HepG2 (cell line): ENCODE results near the gene ZSCAN2. TPM values are rescaled to one million over a fixed set of nuclear protein-coding genes. Genes with fewer than 3 reads are reported as not detected.
A peak's percentile ranks its signal among the peaks of the same experiment; 100 is the strongest.

Experiments
- ERF ChIP-seq: IDR thresholded peaks from 2 replicates; pipeline ENCODE4 v1.6.1; 2018; ENCODE audit warnings: missing biosample characterization, missing genetic modification reagents
- FUBP1 ChIP-seq: sonication (generic); formaldehyde crosslinking; IDR thresholded peaks from 2 replicates; pipeline ENCODE4 v1.5.1; 2020; ENCODE audit warnings: missing genetic modification reagents, mild to moderate bottlenecking, borderline replicate concordance
- KAT8 ChIP-seq: IDR thresholded peaks from 2 replicates; pipeline ENCODE4 v1.6.1; 2016; ENCODE audit warnings: missing genetic modification reagents, missing compliant biosample characterization
- KMT2A ChIP-seq: sonication (generic); formaldehyde crosslinking; IDR thresholded peaks from 2 replicates; pipeline ENCODE4 v1.4.0; 2020; ENCODE audit warnings: missing genetic modification reagents
- SIX1 ChIP-seq: sonication (generic); formaldehyde crosslinking; IDR thresholded peaks from 2 replicates; pipeline ENCODE4 v1.4.0; 2020; ENCODE audit warnings: missing genetic modification reagents, borderline replicate concordance
- YEATS4 ChIP-seq: sonication (generic); formaldehyde crosslinking; IDR thresholded peaks from 2 replicates; pipeline ENCODE4 v1.4.0; 2020; ENCODE audit warnings: missing genetic modification reagents, borderline replicate concordance
- ZBTB25 ChIP-seq: IDR thresholded peaks from 2 replicates; pipeline ENCODE4 v1.6.1; 2018; ENCODE audit warnings: missing genetic modification reagents
- ZBTB37 ChIP-seq: sonication (generic); formaldehyde crosslinking; IDR thresholded peaks from 2 replicates; pipeline ENCODE4 v1.4.0; 2020; ENCODE audit warnings: mild to moderate bottlenecking, missing genetic modification reagents
- ZNF605 ChIP-seq: sonication (generic); formaldehyde crosslinking; IDR thresholded peaks from 2 replicates; pipeline ENCODE4 v1.8.0; 2022; ENCODE audit warnings: mild to moderate bottlenecking, missing genetic modification reagents
- ZNF7 ChIP-seq: IDR thresholded peaks from 2 replicates; pipeline ENCODE4 v1.6.1; 2016; ENCODE audit warnings: missing biosample characterization, missing genetic modification reagents
- ZNF776 ChIP-seq: sonication (generic); formaldehyde crosslinking; IDR thresholded peaks from 2 replicates; pipeline ENCODE4 v1.4.0; 2020; ENCODE audit warnings: mild to moderate bottlenecking, missing genetic modification reagents
- polyA plus RNA-seq, 8 experiments: library from polyadenylated mRNA; depleted of rRNA in 3 of 8; stranded (reverse) in 7 of 8; unstranded in 1 of 8; fragments of >200 nt; fragmentation: Illumina TruSeq in 4 of 8; extraction: Trizol in 4 of 8; gene quantifications; 2 replicates each; pipeline versions ENCODE4 v1.2.1 to v1.2.3, GENCODE V29; 2011 to 2016; ENCODE audit warnings: low read depth in 4 of 8, missing spikeins in 1 of 8, mixed read lengths in 1 of 8; ENCODE audit not compliant: insufficient read depth in 1 of 8
- total RNA-seq, 5 experiments: library from RNA; depleted of rRNA; stranded (reverse); fragments of >200 nt; fragmentation: Illumina TruSeq; extraction: Trizol; gene quantifications; 2 replicates each; pipeline ENCODE4 v1.2.3, GENCODE V29; 2016; ENCODE audit warnings: low read depth in 1 of 5
- TF ChIP-seq, protein P1 (sequence below): sonication (generic); formaldehyde crosslinking; conservative IDR thresholded peaks from 2 replicates; pipeline ENCODE4 v1.4.0; 2020; ENCODE audit warnings: mild to moderate bottlenecking, missing genetic modification reagents, moderate library complexity
- TF ChIP-seq, protein P2 (sequence below): sonication (generic); formaldehyde crosslinking; IDR thresholded peaks from 2 replicates; pipeline ENCODE4 v1.5.0; 2020; ENCODE audit warnings: missing genetic modification reagents, mild to moderate bottlenecking, borderline replicate concordance
- TF ChIP-seq, protein P3 (sequence below): sonication (generic); formaldehyde crosslinking; IDR thresholded peaks from 2 replicates; pipeline ENCODE4 v1.5.0; 2020; ENCODE audit warnings: mild to moderate bottlenecking, missing genetic modification reagents, borderline replicate concordance

The ZSCAN2 gene
- total and polyA plus RNA-seq, 2 of the 13 experiments (the other 11 are each of a cell fraction or from before 2014, with no cell fraction given) = 11.4 to 21.5 TPM

- TF ChIP-seq KMT2A (peak; percentile 87), YEATS4 (peak; percentile 82; the same call in 1 of the 2 replicates), ZBTB25 (peak; percentile 56; the same call in 1 of the 2 replicates), KAT8 (CRISPR knock-in tag) (peak; percentile 85; the same call in 1 of the 2 replicates), ZNF605 (CRISPR knock-in tag) (peak; percentile 88), ZNF7 (CRISPR knock-in tag) (no peak), FUBP1 (CRISPR knock-in tag) (peak; percentile 82; the same call in 1 of the 2 replicates), ZBTB37 (CRISPR knock-in tag) (no peak), ZNF776 (CRISPR knock-in tag) (peak; percentile 81; the same call in 1 of the 2 replicates), SIX1 (CRISPR knock-in tag) (no peak), ERF (CRISPR knock-in tag) (peak; percentile 55; the same call in 1 of the 2 replicates)
- TF ChIP-seq, protein P1, sequence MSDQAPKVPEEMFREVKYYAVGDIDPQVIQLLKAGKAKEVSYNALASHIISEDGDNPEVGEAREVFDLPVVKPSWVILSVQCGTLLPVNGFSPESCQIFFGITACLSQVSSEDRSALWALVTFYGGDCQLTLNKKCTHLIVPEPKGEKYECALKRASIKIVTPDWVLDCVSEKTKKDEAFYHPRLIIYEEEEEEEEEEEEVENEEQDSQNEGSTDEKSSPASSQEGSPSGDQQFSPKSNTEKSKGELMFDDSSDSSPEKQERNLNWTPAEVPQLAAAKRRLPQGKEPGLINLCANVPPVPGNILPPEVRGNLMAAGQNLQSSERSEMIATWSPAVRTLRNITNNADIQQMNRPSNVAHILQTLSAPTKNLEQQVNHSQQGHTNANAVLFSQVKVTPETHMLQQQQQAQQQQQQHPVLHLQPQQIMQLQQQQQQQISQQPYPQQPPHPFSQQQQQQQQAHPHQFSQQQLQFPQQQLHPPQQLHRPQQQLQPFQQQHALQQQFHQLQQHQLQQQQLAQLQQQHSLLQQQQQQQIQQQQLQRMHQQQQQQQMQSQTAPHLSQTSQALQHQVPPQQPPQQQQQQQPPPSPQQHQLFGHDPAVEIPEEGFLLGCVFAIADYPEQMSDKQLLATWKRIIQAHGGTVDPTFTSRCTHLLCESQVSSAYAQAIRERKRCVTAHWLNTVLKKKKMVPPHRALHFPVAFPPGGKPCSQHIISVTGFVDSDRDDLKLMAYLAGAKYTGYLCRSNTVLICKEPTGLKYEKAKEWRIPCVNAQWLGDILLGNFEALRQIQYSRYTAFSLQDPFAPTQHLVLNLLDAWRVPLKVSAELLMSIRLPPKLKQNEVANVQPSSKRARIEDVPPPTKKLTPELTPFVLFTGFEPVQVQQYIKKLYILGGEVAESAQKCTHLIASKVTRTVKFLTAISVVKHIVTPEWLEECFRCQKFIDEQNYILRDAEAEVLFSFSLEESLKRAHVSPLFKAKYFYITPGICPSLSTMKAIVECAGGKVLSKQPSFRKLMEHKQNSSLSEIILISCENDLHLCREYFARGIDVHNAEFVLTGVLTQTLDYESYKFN (CRISPR knock-in tag) = peak; percentile 26
- TF ChIP-seq, protein P2, sequence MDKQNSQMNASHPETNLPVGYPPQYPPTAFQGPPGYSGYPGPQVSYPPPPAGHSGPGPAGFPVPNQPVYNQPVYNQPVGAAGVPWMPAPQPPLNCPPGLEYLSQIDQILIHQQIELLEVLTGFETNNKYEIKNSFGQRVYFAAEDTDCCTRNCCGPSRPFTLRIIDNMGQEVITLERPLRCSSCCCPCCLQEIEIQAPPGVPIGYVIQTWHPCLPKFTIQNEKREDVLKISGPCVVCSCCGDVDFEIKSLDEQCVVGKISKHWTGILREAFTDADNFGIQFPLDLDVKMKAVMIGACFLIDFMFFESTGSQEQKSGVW = no peak
- TF ChIP-seq, protein P3, sequence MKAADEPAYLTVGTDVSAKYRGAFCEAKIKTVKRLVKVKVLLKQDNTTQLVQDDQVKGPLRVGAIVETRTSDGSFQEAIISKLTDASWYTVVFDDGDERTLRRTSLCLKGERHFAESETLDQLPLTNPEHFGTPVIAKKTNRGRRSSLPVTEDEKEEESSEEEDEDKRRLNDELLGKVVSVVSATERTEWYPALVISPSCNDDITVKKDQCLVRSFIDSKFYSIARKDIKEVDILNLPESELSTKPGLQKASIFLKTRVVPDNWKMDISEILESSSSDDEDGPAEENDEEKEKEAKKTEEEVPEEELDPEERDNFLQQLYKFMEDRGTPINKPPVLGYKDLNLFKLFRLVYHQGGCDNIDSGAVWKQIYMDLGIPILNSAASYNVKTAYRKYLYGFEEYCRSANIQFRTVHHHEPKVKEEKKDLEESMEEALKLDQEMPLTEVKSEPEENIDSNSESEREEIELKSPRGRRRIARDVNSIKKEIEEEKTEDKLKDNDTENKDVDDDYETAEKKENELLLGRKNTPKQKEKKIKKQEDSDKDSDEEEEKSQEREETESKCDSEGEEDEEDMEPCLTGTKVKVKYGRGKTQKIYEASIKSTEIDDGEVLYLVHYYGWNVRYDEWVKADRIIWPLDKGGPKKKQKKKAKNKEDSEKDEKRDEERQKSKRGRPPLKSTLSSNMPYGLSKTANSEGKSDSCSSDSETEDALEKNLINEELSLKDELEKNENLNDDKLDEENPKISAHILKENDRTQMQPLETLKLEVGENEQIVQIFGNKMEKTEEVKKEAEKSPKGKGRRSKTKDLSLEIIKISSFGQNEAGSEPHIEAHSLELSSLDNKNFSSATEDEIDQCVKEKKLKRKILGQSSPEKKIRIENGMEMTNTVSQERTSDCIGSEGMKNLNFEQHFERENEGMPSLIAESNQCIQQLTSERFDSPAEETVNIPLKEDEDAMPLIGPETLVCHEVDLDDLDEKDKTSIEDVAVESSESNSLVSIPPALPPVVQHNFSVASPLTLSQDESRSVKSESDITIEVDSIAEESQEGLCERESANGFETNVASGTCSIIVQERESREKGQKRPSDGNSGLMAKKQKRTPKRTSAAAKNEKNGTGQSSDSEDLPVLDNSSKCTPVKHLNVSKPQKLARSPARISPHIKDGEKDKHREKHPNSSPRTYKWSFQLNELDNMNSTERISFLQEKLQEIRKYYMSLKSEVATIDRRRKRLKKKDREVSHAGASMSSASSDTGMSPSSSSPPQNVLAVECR (CRISPR knock-in tag) = peak; percentile 96
Observed at GRCh38 chr15:84653910-84654688, 53.3 kb downstream of the ZSCAN2 start, which contains the start of gene WDR73 (continued).
